Measurements from ENCODE around the gene ATL1.

GRCh38 chr14:50542941-50543418 is 17.0 kb upstream of the ATL1 start:
- TF ChIP-seq CTCF (conservative IDR thresholded peaks at IDR 0.05) (peak; percentile 77), ZFX (IDR thresholded peaks at IDR 0.05) (no peak)

Data from C4-2B (cell line).